Pons (tissue), 1 donor: ENCODE results near the gene KCNK15.
"Not testable (repeated sequence)": the region's sequence is repeated elsewhere in the genome, so short reads cannot be mapped to it uniquely, and the experiment has no call there.

Experiments
- DNase-seq: peaks from one replicate; pipeline ENCODE4 v3.0.0-alpha.2; 2016; ENCODE audit warnings: low spot score

Gene KCNK15

GRCh38 chr20:44759595-44759994 lies 13.9 kb downstream of the KCNK15 start:
- DNase-seq = no peak

GRCh38 chr20:44761423-44761822 lies 15.8 kb downstream of the KCNK15 start:
- DNase-seq = no peak

- DNase-seq = no peak
Measured at GRCh38 chr20:44762466-44763140, 16.9 kb downstream of the KCNK15 start.

- DNase-seq = not testable (repeated sequence)
Measured at GRCh38 chr20:44763798-44764197, 18.1 kb downstream of the KCNK15 start.

- DNase-seq = no peak
Measured at GRCh38 chr20:44765091-44765490, 19.4 kb downstream of the KCNK15 start.

GRCh38 chr20:44765701-44766347 lies 20.2 kb downstream of the KCNK15 start:
- no peak for DNase-seq

- no peak for DNase-seq
Measured at GRCh38 chr20:44768256-44768655, 22.6 kb downstream of the KCNK15 start.

- no peak for DNase-seq
Measured at GRCh38 chr20:44768854-44769480, 23.3 kb downstream of the KCNK15 start.

- no peak for DNase-seq
Measured at GRCh38 chr20:44769481-44769863, 23.8 kb downstream of the KCNK15 start.

GRCh38 chr20:44770484-44771171 lies 25.0 kb downstream of the KCNK15 start:
- DNase-seq = no peak

GRCh38 chr20:44771172-44771535 lies 25.5 kb downstream of the KCNK15 start:
- no peak for DNase-seq

- DNase-seq = no peak
Measured at GRCh38 chr20:44772636-44773035, 27.0 kb downstream of the KCNK15 start.

- no peak for DNase-seq
Measured at GRCh38 chr20:44773070-44773829, 27.6 kb downstream of the KCNK15 start.

- no peak for DNase-seq
Measured at GRCh38 chr20:44776980-44777379, 31.3 kb downstream of the KCNK15 start.

GRCh38 chr20:44780226-44780625 lies 34.6 kb downstream of the KCNK15 start:
- no peak for DNase-seq

- no peak for DNase-seq
Measured at GRCh38 chr20:44781118-44781517, 35.5 kb downstream of the KCNK15 start.

GRCh38 chr20:44781791-44782190 lies 36.1 kb downstream of the KCNK15 start:
- no peak for DNase-seq

- no peak for DNase-seq
Measured at GRCh38 chr20:44784688-44785087, 39.0 kb downstream of the KCNK15 start.

- DNase-seq = no peak
Measured at GRCh38 chr20:44785768-44786167, 40.1 kb downstream of the KCNK15 start.

- DNase-seq = no peak
Measured at GRCh38 chr20:44787299-44787698, 41.6 kb downstream of the KCNK15 start.

GRCh38 chr20:44788706-44789456 lies 43.2 kb downstream of the KCNK15 start:
- no peak for DNase-seq
